Glutamatergic neuron (in vitro differentiated cells): ENCODE measurements around the gene PSME3. TPM values are rescaled to one million over a fixed set of nuclear protein-coding genes. Genes with fewer than 3 reads are reported as not detected.
"Not testable (repeated sequence)": the region's sequence is repeated elsewhere in the genome, so short reads cannot be mapped to it uniquely, and the experiment has no call there.

Experiments
- DNase-seq: peaks from one replicate; pipeline ENCODE4 v3.0.0; 2022
- H3K27ac Mint-ChIP-seq: one replicate; pipeline ENCODE4 v1.8.0; 2020; ENCODE audit warnings: mild to moderate bottlenecking, mixed read lengths, inconsistent platforms; ENCODE audit not compliant: unreplicated experiment
- H3K27me3 Mint-ChIP-seq: one replicate; pipeline ENCODE4 v1.8.0; 2020; ENCODE audit warnings: mild to moderate bottlenecking, moderate library complexity, mixed read lengths, inconsistent platforms; ENCODE audit not compliant: unreplicated experiment
- H3K36me3 Mint-ChIP-seq: one replicate; pipeline ENCODE4 v1.8.0; 2020; ENCODE audit warnings: mild to moderate bottlenecking, mixed read lengths, inconsistent platforms; ENCODE audit not compliant: unreplicated experiment
- H3K4me1 Mint-ChIP-seq: one replicate; pipeline ENCODE4 v1.8.0; 2020; ENCODE audit warnings: mild to moderate bottlenecking, low read depth, mixed read lengths, inconsistent platforms; ENCODE audit not compliant: unreplicated experiment
- H3K4me3 Mint-ChIP-seq: one replicate; pipeline ENCODE4 v1.8.0; 2020; ENCODE audit warnings: mild to moderate bottlenecking, mixed read lengths, inconsistent platforms; ENCODE audit not compliant: unreplicated experiment
- H3K9me3 Mint-ChIP-seq: one replicate; pipeline ENCODE4 v1.8.0; 2020; ENCODE audit warnings: mild to moderate bottlenecking, moderate library complexity, mixed read lengths, inconsistent platforms; ENCODE audit not compliant: unreplicated experiment
- CTCF ChIP-seq: fragments of 200-600 bp; sonication (generic); IDR thresholded peaks from one replicate; pipeline ENCODE4 v1.5.0; 2021; ENCODE audit not compliant: partially characterized antibody, unreplicated experiment
- total RNA-seq: library from RNA; stranded (reverse); fragmentation: NEBNext Ultra II Directional; extraction: Animal tissue kit (Norgen Biotek cat#: 25700); gene quantifications from one replicate; pipeline ENCODE4 v1.2.1, GENCODE V29; 2021; ENCODE audit not compliant: unreplicated experiment

The PSME3 gene
- total RNA-seq, 1 donor from 2014 or later: 127 TPM

GRCh38 chr17:42871647-42872046 is 38.5 kb downstream of the PSME3 start:
- DNase-seq: no peak
- TF ChIP-seq CTCF: no peak
- Mint-ChIP-seq H3K36me3 (peaks cover 12% of the 10 kb centered on the region), H3K27me3 (peaks cover 3% of the 10 kb centered on the region), H3K27ac (no peak overlapping the region), H3K4me3 (no peak overlapping the region), H3K4me1 (no peaks in the 10 kb centered on the region), H3K9me3 (peaks cover 2% of the 10 kb centered on the region)

GRCh38 chr17:42872251-42872965 is 39.2 kb downstream of the PSME3 start:
- Mint-ChIP-seq H3K27ac (no peak overlapping the region), H3K27me3 (no peaks in the 10 kb centered on the region), H3K4me3 (no peak overlapping the region), H3K9me3 (peaks cover 2% of the 10 kb centered on the region), H3K36me3 (peaks cover 12% of the 10 kb centered on the region), H3K4me1 (no peaks in the 10 kb centered on the region)
- no peak for TF ChIP-seq CTCF
- no peak for DNase-seq

- DNase-seq: no peak
- Mint-ChIP-seq H3K27me3 (no peaks in the 10 kb centered on the region), H3K36me3 (peaks cover 12% of the 10 kb centered on the region), H3K9me3 (peaks cover 2% of the 10 kb centered on the region), H3K4me1 (no peaks in the 10 kb centered on the region), H3K4me3 (no peak overlapping the region), H3K27ac (no peak overlapping the region)
- no peak for TF ChIP-seq CTCF
Measured at GRCh38 chr17:42873315-42873714, 40.1 kb downstream of the PSME3 start.

GRCh38 chr17:42873932-42874695 is 40.9 kb downstream of the PSME3 start:
- H3K27ac Mint-ChIP-seq, DNase-seq, H3K27me3 Mint-ChIP-seq, H3K9me3 Mint-ChIP-seq, H3K4me3 Mint-ChIP-seq, H3K4me1 Mint-ChIP-seq: not testable (repeated sequence)
- peaks cover 12% of the 10 kb centered on the region for H3K36me3 Mint-ChIP-seq

GRCh38 chr17:42877037-42877436 is 43.8 kb downstream of the PSME3 start:
- Mint-ChIP-seq H3K9me3 (no peaks in the 10 kb centered on the region), H3K27me3 (peaks cover 2% of the 10 kb centered on the region), H3K36me3 (no peaks in the 10 kb centered on the region), H3K4me3 (no peak overlapping the region), H3K27ac (no peak overlapping the region), H3K4me1 (no peaks in the 10 kb centered on the region)
- no peak for TF ChIP-seq CTCF
- DNase-seq: no peak
